WI38 (cell line): Measurements from ENCODE around the gene TAOK3.

Source experiments
- H3K4me3 ChIP-seq: 2 replicates; pipeline ENCODE4 v1.5.1; 2011; ENCODE audit warnings: low read depth, mild to moderate bottlenecking, control low read depth, low read length
- CTCF ChIP-seq: IDR thresholded peaks from 2 replicates; pipeline ENCODE4 v1.5.1; 2012; ENCODE audit warnings: low read depth, mild to moderate bottlenecking, control low read depth, low read length

TAOK3 gene

DNA sequence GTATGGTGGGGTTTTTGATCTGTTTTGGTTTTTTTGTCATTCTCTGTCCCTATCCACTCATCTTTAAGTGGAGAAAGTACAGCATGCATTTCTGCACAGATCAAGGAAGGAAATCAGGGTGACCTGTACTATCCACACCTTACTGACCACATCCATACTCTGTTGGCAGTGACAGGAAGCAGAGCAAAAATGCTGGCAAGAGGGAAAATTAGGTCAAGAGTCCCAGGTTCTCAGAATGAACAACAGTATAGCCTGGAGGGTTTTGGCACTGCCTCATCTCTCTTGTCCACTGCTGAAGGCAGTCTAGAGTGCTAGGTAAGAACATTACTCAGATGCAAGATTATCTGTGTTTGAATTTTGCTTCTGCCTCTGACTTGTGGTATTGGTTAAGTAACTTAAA lies 70.7 kb downstream of the TAOK3 start:
- no peak overlapping the region for H3K4me3 ChIP-seq
- TF ChIP-seq CTCF: no peak

DNA sequence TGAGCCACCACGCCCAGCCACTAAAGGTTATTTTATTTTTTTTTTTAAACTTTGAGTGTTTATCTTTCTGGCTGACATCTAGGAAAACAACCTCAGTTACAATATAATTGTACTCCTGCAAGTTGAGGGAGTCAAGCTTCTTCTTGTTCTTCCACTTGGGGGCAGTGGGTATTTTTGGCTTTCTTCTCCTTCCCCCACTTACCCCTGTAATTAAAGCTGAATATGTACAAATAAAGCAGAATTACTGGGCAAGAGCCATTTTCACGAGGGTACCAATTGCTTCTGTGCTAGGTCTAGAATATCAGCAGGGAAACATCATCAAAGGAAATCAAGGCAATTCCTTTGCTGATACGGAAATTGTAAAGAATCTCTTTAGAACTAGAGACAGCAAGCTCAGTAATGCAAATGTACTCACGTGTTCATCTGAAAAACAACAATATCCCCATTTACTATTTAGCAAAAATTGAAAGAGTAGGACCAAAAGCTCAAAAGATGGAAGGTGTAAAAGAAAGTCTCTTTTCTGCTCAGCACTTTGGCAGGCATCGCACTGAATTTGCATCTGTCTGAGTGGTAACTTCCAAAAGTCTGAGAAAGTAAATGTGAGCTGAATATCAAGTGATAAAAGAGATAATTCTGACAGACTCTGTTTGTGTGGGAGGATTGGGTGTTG lies 72.8 kb downstream of the TAOK3 start:
- TF ChIP-seq CTCF: no peak

GRCh38 chr12:118297284-118297683 lies 75.4 kb downstream of the TAOK3 start:
- TF ChIP-seq CTCF: no peak
- H3K4me3 ChIP-seq: no peak overlapping the region

More for the DNA sequence above, 72.8 kb downstream of the TAOK3 start:
- no peak overlapping the region for H3K4me3 ChIP-seq

DNA sequence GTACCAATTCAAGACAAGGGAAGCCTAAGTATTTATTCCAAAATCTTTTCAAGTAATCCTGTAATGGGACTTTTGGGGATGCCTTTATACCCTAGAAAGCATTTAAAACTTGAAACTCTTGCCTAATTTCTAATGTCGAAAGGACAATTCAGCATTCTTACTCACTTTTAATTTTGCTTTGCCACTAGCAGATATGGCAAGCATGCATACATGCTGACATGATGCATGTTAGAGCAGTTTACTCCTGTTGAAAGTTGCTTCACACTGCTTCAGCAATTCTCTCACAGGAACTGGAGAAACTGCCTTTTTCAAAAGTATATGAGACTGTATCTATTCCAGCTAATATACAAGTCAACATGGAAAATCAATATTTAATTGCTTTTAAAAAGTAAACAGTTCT lies 79.9 kb downstream of the TAOK3 start:
- no peak overlapping the region for H3K4me3 ChIP-seq
- TF ChIP-seq CTCF: no peak

GRCh38 chr12:118290130-118290529 lies 82.6 kb downstream of the TAOK3 start:
- TF ChIP-seq CTCF: no peak
- H3K4me3 ChIP-seq: no peak overlapping the region

DNA sequence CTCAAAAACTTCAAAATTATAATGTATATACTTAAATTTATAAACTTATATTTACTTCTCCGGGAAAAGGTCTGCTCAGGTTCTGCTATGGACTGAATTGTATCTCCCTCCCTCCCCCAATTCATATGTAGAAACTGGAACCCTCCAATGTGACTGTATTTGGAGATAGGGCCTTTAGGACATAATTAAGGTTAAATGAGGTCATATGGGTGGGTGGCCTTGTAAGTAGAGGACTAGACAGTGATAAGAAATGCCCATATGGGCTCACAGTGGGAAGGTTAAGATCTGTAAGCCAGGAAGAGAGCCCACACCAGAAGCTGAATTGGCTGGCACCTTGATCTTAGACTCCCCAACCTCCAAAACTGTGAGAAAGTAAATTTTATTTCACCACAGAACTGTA lies 84.5 kb downstream of the TAOK3 start:
- no peak for TF ChIP-seq CTCF
- H3K4me3 ChIP-seq: no peak overlapping the region

- H3K4me3 ChIP-seq: no peak overlapping the region
- no peak for TF ChIP-seq CTCF
Observed at GRCh38 chr12:118287728-118288127, 85.0 kb downstream of the TAOK3 start.
